ENCODE data around the gene CEBPB.

GRCh38 chr20:50194831-50195523, 4.3 kb downstream of the CEBPB start:
- no peak for TF ChIP-seq TAF1 (IDR thresholded peaks at IDR 0.05; ENCODE audit: borderline replicate concordance, insufficient read depth, low read length)
- no peak for TF ChIP-seq POLR2AphosphoS5 (IDR thresholded peaks at IDR 0.05; ENCODE audit: low read depth, low read length)
- TF ChIP-seq REST (IDR thresholded peaks at IDR 0.05; ENCODE audit: insufficient read depth in 1 of 2, low read depth in 2 of 2, low read length in 2 of 2) = no peak
- TF ChIP-seq SIN3A (IDR thresholded peaks at IDR 0.05; ENCODE audit: borderline replicate concordance, insufficient read depth, low read length) = no peak
